22Rv1 (cell line): ENCODE measurements around the gene NUP133.

ENCODE experiments used
- CTCF ChIP-seq: fragments of 450-650 bp; IDR thresholded peaks from 2 replicates; pipeline ENCODE4 v1.5.1; 2017; ENCODE audit warnings: mild to moderate bottlenecking
- ZFX ChIP-seq: fragments of 450-650 bp; IDR thresholded peaks from 2 replicates; pipeline ENCODE4 v1.6.1; 2017; ENCODE audit warnings: antibody characterized with exemption, borderline replicate concordance

- TF ChIP-seq CTCF (no peak), ZFX (no peak)
Observed at GRCh38 chr1:229430761-229431283, 77.3 kb downstream of the NUP133 start.
